ENCODE measurements around the gene OSM.

DNA sequence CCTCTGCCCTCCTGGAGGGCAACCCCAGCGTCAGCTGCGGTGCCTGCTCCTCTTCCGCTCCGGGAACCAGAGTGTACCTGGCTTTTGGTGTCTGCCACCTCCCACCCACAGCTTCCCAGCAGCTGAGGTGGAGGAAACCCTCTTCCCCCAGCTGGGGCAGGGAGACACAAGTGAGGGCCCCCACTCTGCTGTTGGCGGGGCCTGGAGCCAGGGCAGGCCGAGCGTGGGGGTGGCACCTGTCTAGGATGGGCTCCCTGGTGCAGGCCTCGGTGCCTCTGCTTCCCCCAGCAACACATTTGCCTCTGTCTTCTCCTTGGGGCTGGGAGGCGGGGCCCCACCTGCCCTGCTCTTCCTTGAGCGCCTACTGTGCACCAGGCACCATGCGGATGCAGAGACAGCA is 6.4 kb downstream of the OSM start:
- TF ChIP-seq CTCF (IDR thresholded peaks at IDR 0.05) (no peak), POLR2A (IDR thresholded peaks at IDR 0.05) (no peak), POLR2AphosphoS5 (IDR thresholded peaks at IDR 0.05) (no peak)
